Esophagus squamous epithelium (tissue), 4 donors: ENCODE measurements around the gene MN1.

Experiments
- POLR2A ChIP-seq, 4 donors: fragments of 450-650 bp; IDR thresholded peaks; one replicate each; pipeline ENCODE4 v1.6.1; 2017; ENCODE audit warnings: antibody characterized with exemption in 4 of 4, mild to moderate bottlenecking in 4 of 4, moderate library complexity in 3 of 4
- TF ChIP-seq, protein P1 (sequence below), 6 experiments: fragments of 450-650 bp in 4 of 6; fragments of 200-600 bp in 2 of 6; sonication (generic) in 2 of 6; IDR thresholded peaks; one replicate each; pipeline ENCODE4 v1.5.1; 2016 to 2019; ENCODE audit warnings: antibody characterized with exemption in 6 of 6, mild to moderate bottlenecking in 4 of 6, moderate library complexity in 4 of 6

DNA sequence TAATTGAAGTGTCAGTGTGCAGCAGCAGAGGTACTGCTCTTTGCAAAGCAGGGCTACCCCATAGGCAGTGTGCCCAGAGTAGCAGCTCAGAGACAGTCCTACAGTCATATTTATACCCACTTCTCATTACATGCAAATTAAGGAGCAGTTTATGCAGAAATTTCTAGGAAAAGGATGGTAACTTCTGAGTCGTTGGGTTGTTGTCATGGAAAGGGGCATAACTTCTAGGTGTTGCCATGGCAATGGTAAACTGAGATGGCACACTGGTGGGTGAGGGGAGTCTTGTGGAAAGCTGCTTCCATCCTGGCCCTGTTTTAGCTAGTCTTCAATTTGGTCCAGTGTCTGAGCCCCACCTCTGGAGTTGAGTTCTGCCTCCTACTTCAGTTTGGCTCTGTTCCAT lies 77.4 kb downstream of the MN1 start:
- TF ChIP-seq, protein P1, sequence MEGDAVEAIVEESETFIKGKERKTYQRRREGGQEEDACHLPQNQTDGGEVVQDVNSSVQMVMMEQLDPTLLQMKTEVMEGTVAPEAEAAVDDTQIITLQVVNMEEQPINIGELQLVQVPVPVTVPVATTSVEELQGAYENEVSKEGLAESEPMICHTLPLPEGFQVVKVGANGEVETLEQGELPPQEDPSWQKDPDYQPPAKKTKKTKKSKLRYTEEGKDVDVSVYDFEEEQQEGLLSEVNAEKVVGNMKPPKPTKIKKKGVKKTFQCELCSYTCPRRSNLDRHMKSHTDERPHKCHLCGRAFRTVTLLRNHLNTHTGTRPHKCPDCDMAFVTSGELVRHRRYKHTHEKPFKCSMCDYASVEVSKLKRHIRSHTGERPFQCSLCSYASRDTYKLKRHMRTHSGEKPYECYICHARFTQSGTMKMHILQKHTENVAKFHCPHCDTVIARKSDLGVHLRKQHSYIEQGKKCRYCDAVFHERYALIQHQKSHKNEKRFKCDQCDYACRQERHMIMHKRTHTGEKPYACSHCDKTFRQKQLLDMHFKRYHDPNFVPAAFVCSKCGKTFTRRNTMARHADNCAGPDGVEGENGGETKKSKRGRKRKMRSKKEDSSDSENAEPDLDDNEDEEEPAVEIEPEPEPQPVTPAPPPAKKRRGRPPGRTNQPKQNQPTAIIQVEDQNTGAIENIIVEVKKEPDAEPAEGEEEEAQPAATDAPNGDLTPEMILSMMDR (IDR thresholded peaks at IDR 0.05): no peak
- no peak for TF ChIP-seq POLR2A (IDR thresholded peaks at IDR 0.05)
